Measurements from ENCODE around the gene WDR38. TPM values are rescaled to one million over a fixed set of nuclear protein-coding genes. Genes with fewer than 3 reads are reported as not detected.

The WDR38 gene
- total and polyA plus RNA-seq, 2 of the 13 experiments (the other 11 are each of a cell fraction or from before 2014, with no cell fraction given): not detected

- TF ChIP-seq IRF1 (CRISPR knock-in tag; IDR thresholded peaks at IDR 0.05; ENCODE audit: low read depth) (no peak), MATR3 (CRISPR knock-in tag; IDR thresholded peaks at IDR 0.05) (no peak), DBP (CRISPR knock-in tag; IDR thresholded peaks at IDR 0.05; ENCODE audit: not compliant biosample characterization) (no peak), ZFY (CRISPR knock-in tag; IDR thresholded peaks at IDR 0.05) (peak; percentile 96), ZNF770 (CRISPR knock-in tag; IDR thresholded peaks at IDR 0.05) (no peak), MAFK (conservative IDR thresholded peaks at IDR 0.05 in 1 of 2, IDR thresholded peaks at IDR 0.05 in 1 of 2; ENCODE audit: low read length in 2 of 2) (no peak), MXD4 (CRISPR knock-in tag; IDR thresholded peaks at IDR 0.05) (peak; percentile 53), MXD3 (CRISPR knock-in tag; IDR thresholded peaks at IDR 0.05) (peak; percentile 81), KDM1A (CRISPR knock-in tag; IDR thresholded peaks at IDR 0.05) (no peak), GMEB1 (CRISPR knock-in tag; IDR thresholded peaks at IDR 0.05; ENCODE audit: borderline replicate concordance) (peak; percentile 85), ETS1 (CRISPR knock-in tag; IDR thresholded peaks at IDR 0.05) (peak; percentile 55; the same call in 1 of the 2 replicates), MYPOP (CRISPR knock-in tag; IDR thresholded peaks at IDR 0.05) (no peak), ZNF205 (CRISPR knock-in tag; IDR thresholded peaks at IDR 0.05) (no peak), ZNF674 (CRISPR knock-in tag; IDR thresholded peaks at IDR 0.05; ENCODE audit: low read depth) (no peak; the same call in 1 of the 2 replicates), ZNF879 (CRISPR knock-in tag; IDR thresholded peaks at IDR 0.05) (no peak), ZNF33A (CRISPR knock-in tag; IDR thresholded peaks at IDR 0.05; ENCODE audit: borderline replicate concordance) (no peak), MBD4 (IDR thresholded peaks at IDR 0.05; ENCODE audit: borderline replicate concordance, low read length) (no peak), FOXC1 (CRISPR knock-in tag; IDR thresholded peaks at IDR 0.05; ENCODE audit: borderline replicate concordance) (peak; percentile 81; the same call in 1 of the 2 replicates), TEF (CRISPR knock-in tag; IDR thresholded peaks at IDR 0.05) (no peak)
Measured at GRCh38 chr9:124861342-124862229, 8.3 kb downstream of the WDR38 start, which contains the start of the genes ARPC5L and RPL35 (continued).
